Measurements from ENCODE around the gene JAZF1. TPM values are rescaled to one million over a fixed set of nuclear protein-coding genes. Genes with fewer than 3 reads are reported as not detected.

Gene JAZF1
- total RNA-seq, 1 experiment from 2014 or later: 3.4 TPM

DNA sequence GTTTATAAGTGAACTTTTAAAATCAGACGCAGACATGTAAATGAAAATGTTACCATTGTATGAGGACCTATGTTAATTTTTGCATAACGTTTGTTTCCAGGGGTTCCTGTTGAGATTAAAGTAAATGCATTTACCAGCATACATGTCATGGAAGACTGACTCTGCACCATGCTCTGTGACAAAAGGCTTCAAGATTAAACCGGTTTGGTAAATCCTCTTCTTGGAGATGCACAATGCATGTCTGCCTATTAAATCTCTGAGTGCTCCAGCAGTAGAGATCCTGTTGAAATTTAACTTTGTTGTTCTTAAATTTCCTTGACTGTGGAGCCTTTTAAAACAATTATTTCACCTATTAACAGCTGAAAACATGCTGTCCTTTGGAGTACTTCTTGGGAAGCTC is 36.5 kb upstream of the JAZF1 start:
- CTCF ChIA-PET: no interaction called here

DNA sequence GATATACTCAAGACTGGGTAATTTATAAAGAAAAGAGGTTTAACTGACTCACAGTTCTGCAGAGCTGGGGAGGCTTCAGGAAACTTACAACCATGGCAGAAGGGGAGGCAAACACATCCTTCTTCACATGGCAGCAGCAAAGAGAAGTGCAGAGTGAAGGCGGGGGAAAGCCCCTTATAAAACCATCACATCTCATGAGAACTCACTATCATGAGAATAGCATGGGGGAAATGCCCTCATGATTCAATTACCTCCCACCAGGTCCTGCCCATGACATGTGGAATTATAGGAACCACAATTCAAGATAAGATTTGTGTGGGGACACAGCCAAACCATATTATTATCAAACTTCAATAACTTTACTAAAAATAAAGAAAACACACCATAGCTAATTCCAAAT is 30.4 kb upstream of the JAZF1 start:
- ChIA-PET POLR2A (no interaction called here), RAD21 (ENCODE audit: low non-redundant PET in 1 of 2, low total read pairs in 2 of 2, uncharacterized antibody in 2 of 2, unreplicated experiment in 2 of 2) (no interaction called here), CTCF (no interaction called here)
- no peak overlapping the region for H3K9ac ChIP-seq (ENCODE audit: low read length)
- no TSS peak for BruUV-seq (replicated peaks)
- H3K4me1 ChIP-seq (ENCODE audit: control insufficient read depth in 1 of 2, insufficient read depth in 2 of 2, low read length in 2 of 2): peaks cover 0 to 4% of the 10 kb centered on the region in 2 experiments; a peak in 1 of 4 replicates
- no peaks in the 10 kb centered on the region for H3K36me3 ChIP-seq (ENCODE audit: control insufficient read depth in 1 of 2, insufficient read depth in 2 of 2, low read length in 2 of 2)
- ATAC-seq (no peak), DNase-seq (ENCODE audit: low read depth, low spot score) (no peak)
- H3K27ac ChIP-seq (ENCODE audit: low read depth, low read length): no peak overlapping the region
- no peak overlapping the region for H2AFZ ChIP-seq (ENCODE audit: low read depth, low read length, poor library complexity, severe bottlenecking)
- no peak overlapping the region for H3K4me2 ChIP-seq (ENCODE audit: low read length)
- intact Hi-C loops (cut with micrococcal nuclease): no loop called here
- no peaks in the 10 kb centered on the region for H4K20me1 ChIP-seq (ENCODE audit: insufficient read depth)
- no peaks in the 10 kb centered on the region for H3K79me2 ChIP-seq (ENCODE audit: insufficient read depth, low read length)
- no peaks in the 10 kb centered on the region for H3K9me3 ChIP-seq (ENCODE audit: control insufficient read depth in 1 of 2, insufficient read depth in 1 of 2, low read depth in 1 of 2, low read length in 2 of 2)
- H3K4me3 ChIP-seq (replicated peaks in 1 of 2; ENCODE audit: low read depth in 1 of 2, low read length in 2 of 2): no peak overlapping the region
- no peaks in the 10 kb centered on the region for H3K9me2 ChIP-seq (ENCODE audit: insufficient read depth)
- no peaks in the 10 kb centered on the region for H3K27me3 ChIP-seq (ENCODE audit: insufficient read depth, low read length)
- TF ChIP-seq CEBPB (IDR thresholded peaks at IDR 0.05; ENCODE audit: low read depth) (no peak), SP1 (IDR thresholded peaks at IDR 0.05; ENCODE audit: low read depth) (no peak), ZNF274 (IDR thresholded peaks at IDR 0.05; ENCODE audit: low read depth, low read length) (no peak), ZFX (IDR thresholded peaks at IDR 0.05) (no peak), RAD21 (IDR thresholded peaks at IDR 0.05; ENCODE audit: low read depth) (no peak), ELF1 (IDR thresholded peaks at IDR 0.05; ENCODE audit: borderline replicate concordance, low read depth) (no peak), EGR1 (IDR thresholded peaks at IDR 0.05; ENCODE audit: low read depth) (no peak), TCF7L2 (IDR thresholded peaks at IDR 0.05; ENCODE audit: borderline replicate concordance, extremely low read depth, insufficient read depth, insufficient read length) (no peak), POLR2A (IDR thresholded peaks at IDR 0.05; ENCODE audit: borderline replicate concordance, extremely low read depth, insufficient read depth, insufficient read length) (no peak), EZH2phosphoT487 (IDR thresholded peaks at IDR 0.05; ENCODE audit: borderline replicate concordance) (no peak), YY1 (IDR thresholded peaks at IDR 0.05; ENCODE audit: extremely low read depth, insufficient replicate concordance, low read depth, low read length) (no peak), JUND (IDR thresholded peaks at IDR 0.05) (no peak)
- TF ChIP-seq, protein P1, sequence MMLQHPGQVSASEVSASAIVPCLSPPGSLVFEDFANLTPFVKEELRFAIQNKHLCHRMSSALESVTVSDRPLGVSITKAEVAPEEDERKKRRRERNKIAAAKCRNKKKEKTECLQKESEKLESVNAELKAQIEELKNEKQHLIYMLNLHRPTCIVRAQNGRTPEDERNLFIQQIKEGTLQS (IDR thresholded peaks at IDR 0.05): no peak
- TF ChIP-seq, protein P2, sequence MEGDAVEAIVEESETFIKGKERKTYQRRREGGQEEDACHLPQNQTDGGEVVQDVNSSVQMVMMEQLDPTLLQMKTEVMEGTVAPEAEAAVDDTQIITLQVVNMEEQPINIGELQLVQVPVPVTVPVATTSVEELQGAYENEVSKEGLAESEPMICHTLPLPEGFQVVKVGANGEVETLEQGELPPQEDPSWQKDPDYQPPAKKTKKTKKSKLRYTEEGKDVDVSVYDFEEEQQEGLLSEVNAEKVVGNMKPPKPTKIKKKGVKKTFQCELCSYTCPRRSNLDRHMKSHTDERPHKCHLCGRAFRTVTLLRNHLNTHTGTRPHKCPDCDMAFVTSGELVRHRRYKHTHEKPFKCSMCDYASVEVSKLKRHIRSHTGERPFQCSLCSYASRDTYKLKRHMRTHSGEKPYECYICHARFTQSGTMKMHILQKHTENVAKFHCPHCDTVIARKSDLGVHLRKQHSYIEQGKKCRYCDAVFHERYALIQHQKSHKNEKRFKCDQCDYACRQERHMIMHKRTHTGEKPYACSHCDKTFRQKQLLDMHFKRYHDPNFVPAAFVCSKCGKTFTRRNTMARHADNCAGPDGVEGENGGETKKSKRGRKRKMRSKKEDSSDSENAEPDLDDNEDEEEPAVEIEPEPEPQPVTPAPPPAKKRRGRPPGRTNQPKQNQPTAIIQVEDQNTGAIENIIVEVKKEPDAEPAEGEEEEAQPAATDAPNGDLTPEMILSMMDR (IDR thresholded peaks at IDR 0.05 in 2 of 3, conservative IDR thresholded peaks at IDR 0.05 in 1 of 3; ENCODE audit: borderline replicate concordance in 1 of 3, insufficient read depth in 1 of 3, low read depth in 2 of 3, low read length in 2 of 3): no peak
- TF ChIP-seq, protein P3, sequence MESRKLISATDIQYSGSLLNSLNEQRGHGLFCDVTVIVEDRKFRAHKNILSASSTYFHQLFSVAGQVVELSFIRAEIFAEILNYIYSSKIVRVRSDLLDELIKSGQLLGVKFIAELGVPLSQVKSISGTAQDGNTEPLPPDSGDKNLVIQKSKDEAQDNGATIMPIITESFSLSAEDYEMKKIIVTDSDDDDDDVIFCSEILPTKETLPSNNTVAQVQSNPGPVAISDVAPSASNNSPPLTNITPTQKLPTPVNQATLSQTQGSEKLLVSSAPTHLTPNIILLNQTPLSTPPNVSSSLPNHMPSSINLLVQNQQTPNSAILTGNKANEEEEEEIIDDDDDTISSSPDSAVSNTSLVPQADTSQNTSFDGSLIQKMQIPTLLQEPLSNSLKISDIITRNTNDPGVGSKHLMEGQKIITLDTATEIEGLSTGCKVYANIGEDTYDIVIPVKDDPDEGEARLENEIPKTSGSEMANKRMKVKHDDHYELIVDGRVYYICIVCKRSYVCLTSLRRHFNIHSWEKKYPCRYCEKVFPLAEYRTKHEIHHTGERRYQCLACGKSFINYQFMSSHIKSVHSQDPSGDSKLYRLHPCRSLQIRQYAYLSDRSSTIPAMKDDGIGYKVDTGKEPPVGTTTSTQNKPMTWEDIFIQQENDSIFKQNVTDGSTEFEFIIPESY (IDR thresholded peaks at IDR 0.05; ENCODE audit: extremely low read depth, insufficient replicate concordance, low read length): no peak

More for the DNA sequence above, 36.5 kb upstream of the JAZF1 start:
- Histone ChIP-seq H3K4me2 (ENCODE audit: low read length) (no peak overlapping the region), H4K20me1 (ENCODE audit: insufficient read depth) (no peaks in the 10 kb centered on the region), H3K27ac (ENCODE audit: low read depth, low read length) (no peak overlapping the region), H2AFZ (ENCODE audit: low read depth, low read length, poor library complexity, severe bottlenecking) (no peak overlapping the region), H3K27me3 (ENCODE audit: insufficient read depth, low read length) (no peaks in the 10 kb centered on the region), H3K4me3 (replicated peaks in 1 of 2; ENCODE audit: low read depth in 1 of 2, low read length in 2 of 2) (no peak overlapping the region), H3K9me3 (ENCODE audit: control insufficient read depth in 1 of 2, insufficient read depth in 1 of 2, low read depth in 1 of 2, low read length in 2 of 2) (no peaks in the 10 kb centered on the region), H3K9me2 (ENCODE audit: insufficient read depth) (no peaks in the 10 kb centered on the region), H3K36me3 (ENCODE audit: control insufficient read depth in 1 of 2, insufficient read depth in 2 of 2, low read length in 2 of 2) (no peaks in the 10 kb centered on the region), H3K9ac (ENCODE audit: low read length) (no peak overlapping the region), H3K79me2 (ENCODE audit: insufficient read depth, low read length) (no peaks in the 10 kb centered on the region), H3K4me1 (ENCODE audit: control insufficient read depth in 1 of 2, insufficient read depth in 2 of 2, low read length in 2 of 2) (no peaks in the 10 kb centered on the region)
- no peak for TF ChIP-seq EGR1 (IDR thresholded peaks at IDR 0.05; ENCODE audit: low read depth)
- no peak for TF ChIP-seq EZH2 (IDR thresholded peaks at IDR 0.05)
- TF ChIP-seq SP1 (IDR thresholded peaks at IDR 0.05; ENCODE audit: low read depth): no peak
- TF ChIP-seq POLR2A (IDR thresholded peaks at IDR 0.05; ENCODE audit: borderline replicate concordance, extremely low read depth, insufficient read depth, insufficient read length): no peak
- TF ChIP-seq, protein P4, sequence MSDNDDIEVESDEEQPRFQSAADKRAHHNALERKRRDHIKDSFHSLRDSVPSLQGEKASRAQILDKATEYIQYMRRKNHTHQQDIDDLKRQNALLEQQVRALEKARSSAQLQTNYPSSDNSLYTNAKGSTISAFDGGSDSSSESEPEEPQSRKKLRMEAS (IDR thresholded peaks at IDR 0.05): no peak
- no peak for TF ChIP-seq JUND (IDR thresholded peaks at IDR 0.05)
- no peak for TF ChIP-seq ZFX (IDR thresholded peaks at IDR 0.05)
- no peak for TF ChIP-seq TCF7L2 (IDR thresholded peaks at IDR 0.05; ENCODE audit: borderline replicate concordance, extremely low read depth, insufficient read depth, insufficient read length)
- no peak for TF ChIP-seq RAD21 (IDR thresholded peaks at IDR 0.05; ENCODE audit: low read depth)
- intact Hi-C loops (cut with micrococcal nuclease): no loop called here
- ChIA-PET POLR2A (no interaction called here), RAD21 (ENCODE audit: low non-redundant PET in 1 of 2, low total read pairs in 2 of 2, uncharacterized antibody in 2 of 2, unreplicated experiment in 2 of 2) (no interaction called here)
- ATAC-seq (no peak), DNase-seq (ENCODE audit: low read depth, low spot score) (no peak)
- BruUV-seq (replicated peaks): no TSS peak
